Kidney (tissue), 14 donors: Measurements from ENCODE around the gene KCNIP1. TPM values are rescaled to one million over a fixed set of nuclear protein-coding genes. Genes with fewer than 3 reads are reported as not detected.

Experiments used
- DNase-seq, 5 donors: peaks; one replicate each; pipeline ENCODE4 v3.0.0-alpha.2; 2013 to 2020
- FAIRE-seq: peaks from 2 replicates; lab custom pipeline; 2012; peaks lifted over from hg19 to GRCh38; lab: Jason Lieb, UNC
- H3K27ac ChIP-seq, 2 donors: one replicate each; pipeline ENCODE4 v1.7.0; 2013; ENCODE audit warnings: low read depth in 2 of 2, low read length in 2 of 2, inconsistent platforms in 1 of 2
- H3K27me3 ChIP-seq: one replicate; pipeline ENCODE4 v1.7.1; 2013; ENCODE audit warnings: low read length, inconsistent platforms; ENCODE audit not compliant: control insufficient read depth, insufficient read depth
- H3K36me3 ChIP-seq, 3 donors: one replicate each; pipeline versions ENCODE4 v1.7.0 to v1.7.1; 2013; ENCODE audit warnings: low read length in 3 of 3, control low read depth in 1 of 3, inconsistent platforms in 1 of 3; ENCODE audit not compliant: insufficient read depth in 3 of 3, control insufficient read depth in 2 of 3
- H3K4me1 ChIP-seq, 3 donors: one replicate each; pipeline versions ENCODE4 v1.7.0 to v1.7.1; 2013; ENCODE audit warnings: low read length in 3 of 3, inconsistent platforms in 1 of 3, low read depth in 1 of 3; ENCODE audit not compliant: control insufficient read depth in 2 of 3, insufficient read depth in 2 of 3
- H3K4me3 ChIP-seq, 3 donors: one replicate each; pipeline versions ENCODE4 v1.7.0 to v1.8.1; 2013; ENCODE audit warnings: low read length in 3 of 3, control low read depth in 1 of 3, inconsistent platforms in 1 of 3
- H3K9ac ChIP-seq, 3 donors: one replicate each; pipeline versions ENCODE4 v1.7.0 to v1.7.1; 2013; ENCODE audit warnings: low read length in 3 of 3, control low read depth in 1 of 3, inconsistent platforms in 1 of 3
- H3K9me3 ChIP-seq, 3 donors: one replicate each; pipeline versions ENCODE4 v1.7.0 to v1.7.1; 2013; ENCODE audit warnings: low read length in 3 of 3, control low read depth in 1 of 3, inconsistent platforms in 1 of 3; ENCODE audit not compliant: control insufficient read depth in 2 of 3, insufficient read depth in 1 of 3
- intact Hi-C: fragments of 100-400 bp; cut with DNase I; formaldehyde crosslinking; loops from one replicate; pipeline ENCODE4 v1.11.1; 2022
- polyA plus RNA-seq: library from polyadenylated mRNA; stranded (reverse); fragments of 350-450 nt; fragmentation: Illumina TruSeq; extraction: RNeasy Lipid Tissue Mini Kit (QIAGEN cat#74804); gene quantifications from one replicate; pipeline ENCODE4 v1.2.3, GENCODE V29; 2014; ENCODE audit warnings: low read depth, low replicate concordance; ENCODE audit not compliant: insufficient read depth
- total RNA-seq: library from RNA; stranded (reverse); fragmentation: NEBNext Ultra II Directional; extraction: Animal tissue kit (Norgen Biotek cat#: 25700); gene quantifications from one replicate; pipeline ENCODE4 v1.2.1, GENCODE V29; 2021
- TF ChIP-seq, protein P1 (sequence below): IDR thresholded peaks from 3 replicates; pipeline ENCODE4 v1.5.1; 2012; ENCODE audit warnings: mild to moderate bottlenecking, moderate library complexity, borderline replicate concordance; ENCODE audit not compliant: insufficient read depth; ENCODE audit errors: extremely low read depth
- donor health status: control.
- donor health status: control.
- donor health status: control.
- donor health status: control.
- donor health status: control.
- donor health status: DM: yes; HTN: yes; CAD: no.
- donor health status: Normal renal cell carcinoma (clear cell type).

The KCNIP1 gene
- total and polyA plus RNA-seq, 2 donors from 2014 or later, result 1.8 to 3.1 TPM

DNA sequence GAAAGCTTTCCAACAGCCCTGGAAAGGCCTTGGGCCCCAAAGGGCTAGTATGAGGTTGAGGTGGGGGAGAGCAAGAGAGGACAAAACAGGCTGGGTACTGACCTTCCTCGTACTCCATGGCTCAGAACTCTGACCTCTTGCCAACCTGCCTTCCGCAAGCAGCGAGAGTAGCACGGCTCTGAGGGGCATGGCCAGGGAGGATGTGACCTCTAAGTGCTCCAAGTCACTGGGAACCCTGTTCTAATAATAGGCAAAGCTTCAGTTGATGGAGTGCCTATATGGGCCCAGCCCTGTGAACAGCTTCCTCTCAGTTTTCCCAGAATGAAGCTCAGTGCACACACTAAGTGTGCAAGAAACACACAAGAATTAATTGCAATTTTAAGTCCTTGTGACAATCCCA lies 152.1 kb downstream of the KCNIP1 start:
- FAIRE-seq (no peak), DNase-seq (no peak)
- TF ChIP-seq, protein P1, sequence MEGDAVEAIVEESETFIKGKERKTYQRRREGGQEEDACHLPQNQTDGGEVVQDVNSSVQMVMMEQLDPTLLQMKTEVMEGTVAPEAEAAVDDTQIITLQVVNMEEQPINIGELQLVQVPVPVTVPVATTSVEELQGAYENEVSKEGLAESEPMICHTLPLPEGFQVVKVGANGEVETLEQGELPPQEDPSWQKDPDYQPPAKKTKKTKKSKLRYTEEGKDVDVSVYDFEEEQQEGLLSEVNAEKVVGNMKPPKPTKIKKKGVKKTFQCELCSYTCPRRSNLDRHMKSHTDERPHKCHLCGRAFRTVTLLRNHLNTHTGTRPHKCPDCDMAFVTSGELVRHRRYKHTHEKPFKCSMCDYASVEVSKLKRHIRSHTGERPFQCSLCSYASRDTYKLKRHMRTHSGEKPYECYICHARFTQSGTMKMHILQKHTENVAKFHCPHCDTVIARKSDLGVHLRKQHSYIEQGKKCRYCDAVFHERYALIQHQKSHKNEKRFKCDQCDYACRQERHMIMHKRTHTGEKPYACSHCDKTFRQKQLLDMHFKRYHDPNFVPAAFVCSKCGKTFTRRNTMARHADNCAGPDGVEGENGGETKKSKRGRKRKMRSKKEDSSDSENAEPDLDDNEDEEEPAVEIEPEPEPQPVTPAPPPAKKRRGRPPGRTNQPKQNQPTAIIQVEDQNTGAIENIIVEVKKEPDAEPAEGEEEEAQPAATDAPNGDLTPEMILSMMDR, result no peak
- Histone ChIP-seq H3K9me3 (no peaks in the 10 kb centered on the region), H3K27ac (no peak overlapping the region), H3K36me3 (no peaks in the 10 kb centered on the region), H3K27me3 (no peaks in the 10 kb centered on the region), H3K4me3 (no peak overlapping the region), H3K9ac (no peak overlapping the region), H3K4me1 (peaks cover 0 to 7% (median 0%) of the 10 kb centered on the region in 3 donors)
- intact Hi-C loops, result no loop called here

DNA sequence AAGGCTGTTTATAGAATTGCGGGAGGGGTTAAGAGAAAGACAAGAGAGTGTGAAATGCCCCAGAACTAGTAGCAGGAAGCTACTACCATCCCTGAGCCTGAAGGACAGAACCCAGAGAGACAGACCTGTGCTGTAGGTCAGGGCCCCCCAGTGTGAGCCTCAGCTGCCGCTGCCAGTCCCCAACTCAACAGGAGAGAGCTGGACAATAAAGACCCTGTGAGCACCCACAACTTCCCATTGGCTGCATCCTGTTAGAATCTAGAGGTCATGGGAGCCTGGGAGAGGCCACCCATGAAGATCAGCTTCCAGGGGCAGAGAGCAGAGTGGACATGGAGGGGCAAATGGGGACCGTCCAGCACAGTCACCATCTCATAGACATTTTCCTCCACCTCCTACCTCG lies 152.5 kb downstream of the KCNIP1 start:
- intact Hi-C loops, result no loop called here
- Histone ChIP-seq H3K4me3 (no peak overlapping the region), H3K36me3 (no peaks in the 10 kb centered on the region), H3K9ac (no peak overlapping the region), H3K27me3 (no peaks in the 10 kb centered on the region), H3K27ac (no peak overlapping the region), H3K4me1 (peaks cover 0 to 7% (median 0%) of the 10 kb centered on the region in 3 donors), H3K9me3 (no peaks in the 10 kb centered on the region)
- DNase-seq (no peak), FAIRE-seq (no peak)
- TF ChIP-seq, protein P1, result no peak

DNA sequence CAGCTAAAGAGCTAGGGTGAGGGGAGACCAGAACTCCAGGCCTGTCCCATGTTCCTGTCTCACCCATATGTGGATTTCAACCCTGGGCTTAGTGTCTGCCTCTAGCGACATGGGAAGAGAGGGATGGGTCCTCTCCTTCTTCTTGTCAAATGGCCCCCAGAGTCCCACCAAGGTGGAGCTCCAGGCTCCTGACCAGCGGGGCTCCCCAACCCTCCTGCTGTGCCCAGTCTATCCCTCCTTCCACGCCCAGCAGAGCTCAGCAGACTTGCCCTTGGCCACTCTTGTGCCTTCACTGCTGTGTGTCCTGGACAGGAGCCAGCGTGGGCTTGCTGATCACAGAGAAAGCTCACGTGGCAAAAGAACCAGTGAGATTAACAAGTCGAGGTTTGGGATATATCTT lies 156.7 kb downstream of the KCNIP1 start:
- Histone ChIP-seq H3K27me3 (no peaks in the 10 kb centered on the region), H3K9me3 (no peaks in the 10 kb centered on the region), H3K9ac (no peak overlapping the region), H3K4me1 (peaks cover 0 to 3% (median 0%) of the 10 kb centered on the region in 3 donors), H3K36me3 (no peaks in the 10 kb centered on the region), H3K27ac (no peak overlapping the region), H3K4me3 (no peak overlapping the region)
- no peak for FAIRE-seq
- TF ChIP-seq, protein P1, result no peak
- DNase-seq, result no peak
- intact Hi-C loops, result no loop called here

DNA sequence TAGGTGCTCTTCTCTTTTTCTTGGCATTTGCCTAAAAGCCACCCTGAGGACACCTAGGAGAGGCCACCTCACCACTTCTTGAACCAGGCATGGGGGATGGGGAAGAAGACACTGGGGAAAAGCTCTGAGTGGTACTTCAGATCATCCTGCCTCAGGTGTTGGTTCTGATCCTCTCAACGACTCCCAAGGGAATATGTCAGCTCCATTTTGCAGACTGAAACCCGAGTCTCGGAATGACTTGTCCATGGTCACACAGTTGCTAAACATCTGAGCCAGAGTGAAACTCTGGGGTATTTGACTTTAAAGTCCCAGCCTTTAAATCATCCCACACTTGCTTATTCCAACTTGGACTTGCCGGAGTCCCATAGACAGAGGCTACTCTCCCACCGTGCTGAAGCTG lies 159.1 kb downstream of the KCNIP1 start:
- DNase-seq (no peak), FAIRE-seq (no peak)
- no peaks in the 10 kb centered on the region for H3K36me3 ChIP-seq
- H3K27ac ChIP-seq, result no peak overlapping the region
- no peaks in the 10 kb centered on the region for H3K9me3 ChIP-seq
- H3K4me3 ChIP-seq, result no peak overlapping the region
- TF ChIP-seq, protein P1, result no peak
- no peak overlapping the region for H3K9ac ChIP-seq
- no peaks in the 10 kb centered on the region for H3K27me3 ChIP-seq
- intact Hi-C loops, result no loop called here
- no peaks in the 10 kb centered on the region for H3K4me1 ChIP-seq
